ENCODE results near the gene TCP11L1. TPM values are rescaled to one million over a fixed set of nuclear protein-coding genes. Genes with fewer than 3 reads are reported as not detected.
A peak's percentile ranks its signal among the peaks of the same experiment; 100 is the strongest.

The TCP11L1 gene
- total RNA-seq, 1 experiment from 2014 or later: 16.8 TPM

- no peak for TF ChIP-seq ZNF281 (CRISPR knock-in tag; IDR thresholded peaks at IDR 0.05)
Observed at GRCh38 chr11:33033493-33033892, 5.9 kb upstream of the TCP11L1 start (continued).

GRCh38 chr11:33035011-33035410, 4.4 kb upstream of the TCP11L1 start:
- H3K36me3 Mint-ChIP-seq: no peaks in the 10 kb centered on the region
- no peak overlapping the region for H3K4me3 Mint-ChIP-seq
- H3K27ac Mint-ChIP-seq: no peak overlapping the region
- no peaks in the 10 kb centered on the region for H3K4me1 Mint-ChIP-seq
- ChIA-PET POLR2A (no interaction called here), CTCF (interaction anchor here (1.2 kb wide), 1 partner anchor 31 kb away, joined by 5 read pairs; no protein-coding TSS in a partner anchor)
- no peaks in the 10 kb centered on the region for H3K9me3 Mint-ChIP-seq
- TF ChIP-seq RORB (CRISPR knock-in tag; IDR thresholded peaks at IDR 0.05): no peak
- TF ChIP-seq HMGA2 (CRISPR knock-in tag; IDR thresholded peaks at IDR 0.05): no peak
- TF ChIP-seq GRHL2 (CRISPR knock-in tag; IDR thresholded peaks at IDR 0.05; ENCODE audit: insufficient replicate concordance, severe bottlenecking): no peak
- no peak for TF ChIP-seq ESRRA (CRISPR knock-in tag; IDR thresholded peaks at IDR 0.05; ENCODE audit: borderline replicate concordance)
- no peak for TF ChIP-seq ZNF232 (CRISPR knock-in tag; IDR thresholded peaks at IDR 0.05)
- ATAC-seq (no peak), DNase-seq (ENCODE audit: low spot score) (no peak)
- no peaks in the 10 kb centered on the region for H3K27me3 Mint-ChIP-seq (ENCODE audit: low read depth)

GRCh38 chr11:33040033-33040861, 875 bp downstream of the TCP11L1 start:
- peak overlapping the region; percentile 84 for H3K4me3 Mint-ChIP-seq
- H3K36me3 Mint-ChIP-seq: peaks cover 14% of the 10 kb centered on the region
- CTCF ChIA-PET: interaction anchor here (1.5 to 2.6 kb wide), 4 partner anchors 24 to 147 kb away, joined by 3 to 18 read pairs (median 12); partner anchors contain the start of genes DEPDC7 and QSER1
- 0 out of 2 replicates have a peak overlapping the region, but pooled peaks have one; percentile 41 for H3K27ac Mint-ChIP-seq
- POLR2A ChIA-PET: interaction anchor here (0.8 to 2.1 kb wide), 9 partner anchors 13 to 612 kb away, joined by 3 to 12 read pairs (median 4); partner anchors contain the start of genes CSTF3, DEPDC7 and QSER1
- no peaks in the 10 kb centered on the region for H3K27me3 Mint-ChIP-seq (ENCODE audit: low read depth)
- ATAC-seq: peak; percentile 5
- TF ChIP-seq SMAD3 (CRISPR knock-in tag; IDR thresholded peaks at IDR 0.05; ENCODE audit: borderline replicate concordance): no peak
- no peak for TF ChIP-seq CTCF (IDR thresholded peaks at IDR 0.05)
- TF ChIP-seq ATF1 (CRISPR knock-in tag; IDR thresholded peaks at IDR 0.05): no peak
- TF ChIP-seq FOXP1 (CRISPR knock-in tag; IDR thresholded peaks at IDR 0.05; ENCODE audit: borderline replicate concordance): no peak
- TF ChIP-seq E2F5 (CRISPR knock-in tag; IDR thresholded peaks at IDR 0.05): no peak
- TF ChIP-seq GRHL2 (CRISPR knock-in tag; IDR thresholded peaks at IDR 0.05; ENCODE audit: insufficient replicate concordance, severe bottlenecking): no peak
- TF ChIP-seq OVOL2 (CRISPR knock-in tag; IDR thresholded peaks at IDR 0.05; ENCODE audit: borderline replicate concordance): no peak
- 0 out of 2 replicates have a peak, but pooled peaks have one; percentile 16 for TF ChIP-seq HMGXB4 (CRISPR knock-in tag; IDR thresholded peaks at IDR 0.05)
- TF ChIP-seq MYBL2 (CRISPR knock-in tag; IDR thresholded peaks at IDR 0.05): 0 out of 2 replicates have a peak, but pooled peaks have one; percentile 7
- no peaks in the 10 kb centered on the region for H3K9me3 Mint-ChIP-seq
- peaks cover 10% of the 10 kb centered on the region for H3K4me1 Mint-ChIP-seq
- no peak for DNase-seq (ENCODE audit: low spot score)

Data from WTC11 (cell line).